Nephron progenitor cell (in vitro differentiated cells): ENCODE results near the gene CTSW.
"Not testable (repeated sequence)": the region's sequence is repeated elsewhere in the genome, so short reads cannot be mapped to it uniquely, and the experiment has no call there.

ENCODE experiments used
- DNase-seq: peaks from one replicate; pipeline ENCODE4 v3.0.0; 2021
- H3K27ac Mint-ChIP-seq: 2 replicates; pipeline ENCODE4 v1.8.0; 2021; ENCODE audit warnings: mild to moderate bottlenecking, moderate library complexity, mixed read lengths
- H3K27me3 Mint-ChIP-seq: 2 replicates; pipeline ENCODE4 v1.8.0; 2021; ENCODE audit warnings: mild to moderate bottlenecking, low read depth, mixed read lengths; ENCODE audit not compliant: poor library complexity
- H3K36me3 Mint-ChIP-seq: 2 replicates; pipeline ENCODE4 v1.8.0; 2021; ENCODE audit warnings: low read depth, mixed read lengths
- H3K4me1 Mint-ChIP-seq: 2 replicates; pipeline ENCODE4 v1.8.0; 2021; ENCODE audit warnings: mixed read lengths
- H3K4me3 Mint-ChIP-seq: 2 replicates; pipeline ENCODE4 v1.8.0; 2021; ENCODE audit warnings: mild to moderate bottlenecking, moderate library complexity, mixed read lengths
- H3K9me3 Mint-ChIP-seq: 2 replicates; pipeline ENCODE4 v1.8.0; 2021; ENCODE audit warnings: mild to moderate bottlenecking, moderate library complexity, mixed read lengths
- TF ChIP-seq, protein P1 (sequence below): fragments of 200-600 bp; sonication (generic); IDR thresholded peaks from 2 replicates; pipeline ENCODE4 v1.5.0; 2021; ENCODE audit warnings: antibody characterized with exemption

Gene CTSW

GRCh38 chr11:65891219-65892136 lies 11.8 kb downstream of the CTSW start:
- Mint-ChIP-seq H3K4me1 (peaks cover 60% of the 10 kb centered on the region), H3K9me3 (no peaks in the 10 kb centered on the region), H3K4me3 (peak overlapping the region; percentile 83), H3K36me3 (peaks cover 5% of the 10 kb centered on the region), H3K27ac (no peak overlapping the region), H3K27me3 (peaks cover 37% of the 10 kb centered on the region)
- no peak for DNase-seq
- TF ChIP-seq, protein P1, sequence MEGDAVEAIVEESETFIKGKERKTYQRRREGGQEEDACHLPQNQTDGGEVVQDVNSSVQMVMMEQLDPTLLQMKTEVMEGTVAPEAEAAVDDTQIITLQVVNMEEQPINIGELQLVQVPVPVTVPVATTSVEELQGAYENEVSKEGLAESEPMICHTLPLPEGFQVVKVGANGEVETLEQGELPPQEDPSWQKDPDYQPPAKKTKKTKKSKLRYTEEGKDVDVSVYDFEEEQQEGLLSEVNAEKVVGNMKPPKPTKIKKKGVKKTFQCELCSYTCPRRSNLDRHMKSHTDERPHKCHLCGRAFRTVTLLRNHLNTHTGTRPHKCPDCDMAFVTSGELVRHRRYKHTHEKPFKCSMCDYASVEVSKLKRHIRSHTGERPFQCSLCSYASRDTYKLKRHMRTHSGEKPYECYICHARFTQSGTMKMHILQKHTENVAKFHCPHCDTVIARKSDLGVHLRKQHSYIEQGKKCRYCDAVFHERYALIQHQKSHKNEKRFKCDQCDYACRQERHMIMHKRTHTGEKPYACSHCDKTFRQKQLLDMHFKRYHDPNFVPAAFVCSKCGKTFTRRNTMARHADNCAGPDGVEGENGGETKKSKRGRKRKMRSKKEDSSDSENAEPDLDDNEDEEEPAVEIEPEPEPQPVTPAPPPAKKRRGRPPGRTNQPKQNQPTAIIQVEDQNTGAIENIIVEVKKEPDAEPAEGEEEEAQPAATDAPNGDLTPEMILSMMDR: no peak

GRCh38 chr11:65892137-65892540 lies 12.5 kb downstream of the CTSW start:
- peak overlapping the region; percentile 83 for H3K4me3 Mint-ChIP-seq
- not testable (repeated sequence) for H3K27ac Mint-ChIP-seq, H3K9me3 Mint-ChIP-seq, DNase-seq, H3K36me3 Mint-ChIP-seq
- H3K4me1 Mint-ChIP-seq: peaks cover 54% of the 10 kb centered on the region
- H3K27me3 Mint-ChIP-seq: peaks cover 44% of the 10 kb centered on the region

GRCh38 chr11:65892661-65893317 lies 13.2 kb downstream of the CTSW start:
- peaks cover 47% of the 10 kb centered on the region for H3K4me1 Mint-ChIP-seq
- peaks cover 50% of the 10 kb centered on the region for H3K27me3 Mint-ChIP-seq
- H3K27ac Mint-ChIP-seq: no peak overlapping the region
- H3K4me3 Mint-ChIP-seq: peak overlapping the region; percentile 83
- H3K36me3 Mint-ChIP-seq: no peaks in the 10 kb centered on the region
- no peak for DNase-seq
- no peaks in the 10 kb centered on the region for H3K9me3 Mint-ChIP-seq
- TF ChIP-seq, protein P1: no peak

GRCh38 chr11:65894034-65894591 lies 14.5 kb downstream of the CTSW start:
- H3K9me3 Mint-ChIP-seq: peaks cover 4% of the 10 kb centered on the region
- TF ChIP-seq, protein P1: no peak
- no peaks in the 10 kb centered on the region for H3K36me3 Mint-ChIP-seq
- H3K4me1 Mint-ChIP-seq: peaks cover 41% of the 10 kb centered on the region
- H3K4me3 Mint-ChIP-seq: no peak overlapping the region
- no peak for DNase-seq
- no peak overlapping the region for H3K27ac Mint-ChIP-seq
- peaks cover 59% of the 10 kb centered on the region for H3K27me3 Mint-ChIP-seq

- H3K27me3 Mint-ChIP-seq: peaks cover 59% of the 10 kb centered on the region
- H3K4me1 Mint-ChIP-seq: peaks cover 28% of the 10 kb centered on the region
- no peaks in the 10 kb centered on the region for H3K36me3 Mint-ChIP-seq
- H3K27ac Mint-ChIP-seq: no peak overlapping the region
- DNase-seq: no peak
- peaks cover 4% of the 10 kb centered on the region for H3K9me3 Mint-ChIP-seq
- H3K4me3 Mint-ChIP-seq: no peak overlapping the region
- TF ChIP-seq, protein P1: no peak
Measured at GRCh38 chr11:65895482-65895981, 15.9 kb downstream of the CTSW start.
